HepG2 (cell line): ENCODE data around the gene EZH1. TPM values are rescaled to one million over a fixed set of nuclear protein-coding genes. Genes with fewer than 3 reads are reported as not detected.
A peak's percentile ranks its signal among the peaks of the same experiment; 100 is the strongest.

Experiments used
- AKAP8 ChIP-seq: sonication (generic); formaldehyde crosslinking; IDR thresholded peaks from 2 replicates; pipeline ENCODE4 v1.5.1; 2020; ENCODE audit warnings: mild to moderate bottlenecking, missing genetic modification reagents
- BHLHE40 ChIP-seq: IDR thresholded peaks from 2 replicates; pipeline ENCODE4 v1.6.1; 2011; ENCODE audit warnings: low read length, improper control_type of control experiment
- CBFB ChIP-seq: sonication (generic); formaldehyde crosslinking; IDR thresholded peaks from 2 replicates; pipeline ENCODE4 v1.4.0; 2020; ENCODE audit warnings: missing genetic modification reagents
- CENPT ChIP-seq: sonication (generic); formaldehyde crosslinking; IDR thresholded peaks from 2 replicates; pipeline ENCODE4 v1.8.0; 2022; ENCODE audit warnings: low read depth, mild to moderate bottlenecking, moderate library complexity, missing genetic modification reagents
- CREB1 ChIP-seq, 2 experiments: fragments of 450-650 bp in 1 of 2; IDR thresholded peaks; 2 replicates each; pipeline ENCODE4 v1.6.1; 2016 to 2017; ENCODE audit warnings: control low read depth in 1 of 2, mild to moderate bottlenecking in 1 of 2, missing compliant biosample characterization in 1 of 2, missing genetic modification characterization in 1 of 2
- ELF3 ChIP-seq: IDR thresholded peaks from 2 replicates; pipeline ENCODE4 v1.6.1; 2016; ENCODE audit warnings: missing genetic modification reagents, missing compliant biosample characterization
- HOXA3 ChIP-seq: sonication (generic); formaldehyde crosslinking; IDR thresholded peaks from 2 replicates; pipeline ENCODE4 v1.5.0; 2020; ENCODE audit warnings: missing genetic modification reagents
- JARID2 ChIP-seq: sonication (generic); formaldehyde crosslinking; IDR thresholded peaks from 2 replicates; pipeline ENCODE4 v1.8.1; 2023; ENCODE audit warnings: missing genetic modification reagents, inconsistent platforms; ENCODE audit not compliant: insufficient replicate concordance
- NFE2 ChIP-seq: sonication (generic); formaldehyde crosslinking; IDR thresholded peaks from 2 replicates; pipeline ENCODE4 v1.4.0; 2020; ENCODE audit warnings: missing genetic modification reagents
- TAF15 ChIP-seq: fragments of 200-400 bp; formaldehyde crosslinking; IDR thresholded peaks from one replicate; pipeline ENCODE4 v1.6.1; 2018; ENCODE audit warnings: mild to moderate bottlenecking, low read depth, low read length; ENCODE audit not compliant: poor library complexity, severe bottlenecking
- TOPORS ChIP-seq: sonication (generic); formaldehyde crosslinking; IDR thresholded peaks from 2 replicates; pipeline ENCODE4 v1.8.0; 2023; ENCODE audit warnings: mild to moderate bottlenecking, missing genetic modification reagents
- ZNF792 ChIP-seq: IDR thresholded peaks from 2 replicates; pipeline ENCODE4 v1.6.1; 2016
- polyA plus RNA-seq, 8 experiments: library from polyadenylated mRNA; depleted of rRNA in 3 of 8; stranded (reverse) in 7 of 8; unstranded in 1 of 8; fragments of >200 nt; fragmentation: Illumina TruSeq in 4 of 8; extraction: Trizol in 4 of 8; gene quantifications; 2 replicates each; pipeline versions ENCODE4 v1.2.1 to v1.2.3, GENCODE V29; 2011 to 2016; ENCODE audit warnings: low read depth in 4 of 8, missing spikeins in 1 of 8, mixed read lengths in 1 of 8; ENCODE audit not compliant: insufficient read depth in 1 of 8
- total RNA-seq, 5 experiments: library from RNA; depleted of rRNA; stranded (reverse); fragments of >200 nt; fragmentation: Illumina TruSeq; extraction: Trizol; gene quantifications; 2 replicates each; pipeline ENCODE4 v1.2.3, GENCODE V29; 2016; ENCODE audit warnings: low read depth in 1 of 5
- TF ChIP-seq, protein P1 (sequence below): sonication (generic); formaldehyde crosslinking; IDR thresholded peaks from 2 replicates; pipeline ENCODE4 v1.5.0; 2020; ENCODE audit warnings: mild to moderate bottlenecking, missing genetic modification reagents, borderline replicate concordance
- TF ChIP-seq, protein P2 (sequence below): sonication (generic); formaldehyde crosslinking; IDR thresholded peaks from 2 replicates; pipeline ENCODE4 v1.5.0; 2020; ENCODE audit warnings: mild to moderate bottlenecking, missing genetic modification reagents

Gene EZH1
- total and polyA plus RNA-seq, 2 of the 13 experiments (the other 11 are each of a cell fraction or from before 2014, with no cell fraction given): 11.6 to 24.0 TPM

GRCh38 chr17:42677921-42678781 is 66.7 kb downstream of the EZH1 start (continued):
- TF ChIP-seq, protein P1, sequence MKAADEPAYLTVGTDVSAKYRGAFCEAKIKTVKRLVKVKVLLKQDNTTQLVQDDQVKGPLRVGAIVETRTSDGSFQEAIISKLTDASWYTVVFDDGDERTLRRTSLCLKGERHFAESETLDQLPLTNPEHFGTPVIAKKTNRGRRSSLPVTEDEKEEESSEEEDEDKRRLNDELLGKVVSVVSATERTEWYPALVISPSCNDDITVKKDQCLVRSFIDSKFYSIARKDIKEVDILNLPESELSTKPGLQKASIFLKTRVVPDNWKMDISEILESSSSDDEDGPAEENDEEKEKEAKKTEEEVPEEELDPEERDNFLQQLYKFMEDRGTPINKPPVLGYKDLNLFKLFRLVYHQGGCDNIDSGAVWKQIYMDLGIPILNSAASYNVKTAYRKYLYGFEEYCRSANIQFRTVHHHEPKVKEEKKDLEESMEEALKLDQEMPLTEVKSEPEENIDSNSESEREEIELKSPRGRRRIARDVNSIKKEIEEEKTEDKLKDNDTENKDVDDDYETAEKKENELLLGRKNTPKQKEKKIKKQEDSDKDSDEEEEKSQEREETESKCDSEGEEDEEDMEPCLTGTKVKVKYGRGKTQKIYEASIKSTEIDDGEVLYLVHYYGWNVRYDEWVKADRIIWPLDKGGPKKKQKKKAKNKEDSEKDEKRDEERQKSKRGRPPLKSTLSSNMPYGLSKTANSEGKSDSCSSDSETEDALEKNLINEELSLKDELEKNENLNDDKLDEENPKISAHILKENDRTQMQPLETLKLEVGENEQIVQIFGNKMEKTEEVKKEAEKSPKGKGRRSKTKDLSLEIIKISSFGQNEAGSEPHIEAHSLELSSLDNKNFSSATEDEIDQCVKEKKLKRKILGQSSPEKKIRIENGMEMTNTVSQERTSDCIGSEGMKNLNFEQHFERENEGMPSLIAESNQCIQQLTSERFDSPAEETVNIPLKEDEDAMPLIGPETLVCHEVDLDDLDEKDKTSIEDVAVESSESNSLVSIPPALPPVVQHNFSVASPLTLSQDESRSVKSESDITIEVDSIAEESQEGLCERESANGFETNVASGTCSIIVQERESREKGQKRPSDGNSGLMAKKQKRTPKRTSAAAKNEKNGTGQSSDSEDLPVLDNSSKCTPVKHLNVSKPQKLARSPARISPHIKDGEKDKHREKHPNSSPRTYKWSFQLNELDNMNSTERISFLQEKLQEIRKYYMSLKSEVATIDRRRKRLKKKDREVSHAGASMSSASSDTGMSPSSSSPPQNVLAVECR (CRISPR knock-in tag): peak; percentile 80
- TF ChIP-seq AKAP8 (CRISPR knock-in tag): 0 out of 2 replicates have a peak, but pooled peaks have one; percentile 4
- no peak; the same call in none of the 2 replicates for TF ChIP-seq CBFB
- peak; percentile 91 for TF ChIP-seq HOXA3 (CRISPR knock-in tag)
- TF ChIP-seq, protein P2, sequence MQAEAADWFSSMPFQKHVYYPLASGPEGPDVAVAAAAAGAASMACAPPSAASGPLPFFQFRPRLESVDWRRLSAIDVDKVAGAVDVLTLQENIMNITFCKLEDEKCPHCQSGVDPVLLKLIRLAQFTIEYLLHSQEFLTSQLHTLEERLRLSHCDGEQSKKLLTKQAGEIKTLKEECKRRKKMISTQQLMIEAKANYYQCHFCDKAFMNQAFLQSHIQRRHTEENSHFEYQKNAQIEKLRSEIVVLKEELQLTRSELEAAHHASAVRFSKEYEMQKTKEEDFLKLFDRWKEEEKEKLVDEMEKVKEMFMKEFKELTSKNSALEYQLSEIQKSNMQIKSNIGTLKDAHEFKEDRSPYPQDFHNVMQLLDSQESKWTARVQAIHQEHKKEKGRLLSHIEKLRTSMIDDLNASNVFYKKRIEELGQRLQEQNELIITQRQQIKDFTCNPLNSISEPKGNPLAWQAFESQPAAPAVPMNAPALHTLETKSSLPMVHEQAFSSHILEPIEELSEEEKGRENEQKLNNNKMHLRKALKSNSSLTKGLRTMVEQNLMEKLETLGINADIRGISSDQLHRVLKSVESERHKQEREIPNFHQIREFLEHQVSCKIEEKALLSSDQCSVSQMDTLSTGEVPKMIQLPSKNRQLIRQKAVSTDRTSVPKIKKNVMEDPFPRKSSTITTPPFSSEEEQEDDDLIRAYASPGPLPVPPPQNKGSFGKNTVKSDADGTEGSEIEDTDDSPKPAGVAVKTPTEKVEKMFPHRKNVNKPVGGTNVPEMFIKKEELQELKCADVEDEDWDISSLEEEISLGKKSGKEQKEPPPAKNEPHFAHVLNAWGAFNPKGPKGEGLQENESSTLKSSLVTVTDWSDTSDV (CRISPR knock-in tag): no peak
- no peak for TF ChIP-seq JARID2 (CRISPR knock-in tag)
- peak; percentile 12; the same call in 1 of the 2 replicates for TF ChIP-seq CREB1 (IDR thresholded peaks at IDR 0.05)
- peak; percentile 43; the same call in 1 of the 2 replicates for TF ChIP-seq CREB1 (CRISPR knock-in tag; IDR thresholded peaks at IDR 0.05)
- TF ChIP-seq TOPORS (CRISPR knock-in tag): no peak
- no peak for TF ChIP-seq NFE2
- TF ChIP-seq ZNF792: no peak; the same call in 1 of the 2 replicates
- no peak for TF ChIP-seq CENPT (CRISPR knock-in tag)
- TF ChIP-seq BHLHE40: peak; percentile 96
- TF ChIP-seq ELF3 (CRISPR knock-in tag): peak; percentile 58; the same call in 1 of the 2 replicates
- TF ChIP-seq TAF15: no peak
